HL-60 (cell line): ENCODE results near the gene LRRC49.

ENCODE experiments used
- POLR2AphosphoS5 ChIP-seq: IDR thresholded peaks from 2 replicates; pipeline ENCODE4 v1.6.1; 2012; ENCODE audit warnings: low read depth
- REST ChIP-seq: IDR thresholded peaks from 2 replicates; pipeline ENCODE4 v1.6.1; 2012; ENCODE audit warnings: low read depth; ENCODE audit not compliant: insufficient replicate concordance
- SPI1 ChIP-seq: IDR thresholded peaks from 2 replicates; pipeline ENCODE4 v1.6.1; 2012; ENCODE audit warnings: low read depth, mild to moderate bottlenecking, borderline replicate concordance
- TF ChIP-seq, protein P1 (sequence below): IDR thresholded peaks from one replicate; pipeline ENCODE4 v1.5.1; 2011; ENCODE audit warnings: low read length, control low read depth, inconsistent platforms; ENCODE audit not compliant: insufficient read depth

DNA sequence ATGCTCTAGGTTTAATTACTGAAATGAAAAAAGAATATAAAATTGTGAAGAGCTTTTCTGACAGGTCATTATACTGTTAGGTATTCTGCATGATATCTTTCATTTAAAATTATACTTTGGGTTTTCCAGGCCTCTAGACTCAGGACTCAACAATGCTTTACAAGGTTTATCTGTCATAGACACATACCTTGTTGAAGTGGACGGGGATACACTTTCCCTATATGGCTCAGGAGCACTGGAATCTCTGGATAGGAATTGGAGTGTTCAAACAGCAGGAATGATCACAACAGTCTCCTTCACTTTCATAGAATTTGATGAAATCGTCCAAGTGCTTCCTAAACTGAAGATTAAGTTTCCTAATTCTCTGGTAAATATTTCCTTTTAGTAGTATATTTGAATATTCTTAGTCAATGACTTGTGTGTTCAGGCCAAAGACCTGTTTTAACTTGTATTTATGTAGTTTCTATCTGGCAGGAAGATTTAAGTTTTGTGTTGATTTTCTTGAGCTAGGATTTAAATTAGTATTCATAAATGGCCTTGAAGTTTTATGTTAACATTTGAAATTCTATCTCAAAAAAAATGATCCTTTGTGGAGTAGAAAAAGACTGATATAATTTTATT, 115.7 kb downstream of the LRRC49 start:
- TF ChIP-seq, protein P1, sequence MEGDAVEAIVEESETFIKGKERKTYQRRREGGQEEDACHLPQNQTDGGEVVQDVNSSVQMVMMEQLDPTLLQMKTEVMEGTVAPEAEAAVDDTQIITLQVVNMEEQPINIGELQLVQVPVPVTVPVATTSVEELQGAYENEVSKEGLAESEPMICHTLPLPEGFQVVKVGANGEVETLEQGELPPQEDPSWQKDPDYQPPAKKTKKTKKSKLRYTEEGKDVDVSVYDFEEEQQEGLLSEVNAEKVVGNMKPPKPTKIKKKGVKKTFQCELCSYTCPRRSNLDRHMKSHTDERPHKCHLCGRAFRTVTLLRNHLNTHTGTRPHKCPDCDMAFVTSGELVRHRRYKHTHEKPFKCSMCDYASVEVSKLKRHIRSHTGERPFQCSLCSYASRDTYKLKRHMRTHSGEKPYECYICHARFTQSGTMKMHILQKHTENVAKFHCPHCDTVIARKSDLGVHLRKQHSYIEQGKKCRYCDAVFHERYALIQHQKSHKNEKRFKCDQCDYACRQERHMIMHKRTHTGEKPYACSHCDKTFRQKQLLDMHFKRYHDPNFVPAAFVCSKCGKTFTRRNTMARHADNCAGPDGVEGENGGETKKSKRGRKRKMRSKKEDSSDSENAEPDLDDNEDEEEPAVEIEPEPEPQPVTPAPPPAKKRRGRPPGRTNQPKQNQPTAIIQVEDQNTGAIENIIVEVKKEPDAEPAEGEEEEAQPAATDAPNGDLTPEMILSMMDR, result no peak
- TF ChIP-seq POLR2AphosphoS5, result no peak
- no peak for TF ChIP-seq REST
- TF ChIP-seq SPI1, result no peak
